GM19043 (cell line): ENCODE measurements around the gene OSM.

Source experiments
- ATAC-seq: cut with Tn5 transposase; IDR thresholded peaks from one replicate; pipeline ENCODE4 v1.9.1; 2021; ENCODE audit warnings: low read depth; ENCODE audit not compliant: unreplicated experiment

Gene OSM

GRCh38 chr22:30265131-30265720 is 1.4 kb downstream of the OSM start:
- ATAC-seq, result no peak

GRCh38 chr22:30263883-30264282 is 2.8 kb downstream of the OSM start:
- no peak for ATAC-seq

- no peak for ATAC-seq
These were observed 3.5 kb downstream of the OSM start for GRCh38 chr22:30262917-30263741.

GRCh38 chr22:30262112-30262511 is 4.5 kb downstream of the OSM start:
- ATAC-seq, result no peak

- ATAC-seq, result no peak
These were observed 5.5 kb downstream of the OSM start for GRCh38 chr22:30261134-30261533.

GRCh38 chr22:30260682-30261081 is 6.0 kb downstream of the OSM start:
- ATAC-seq, result no peak

- no peak for ATAC-seq
These were observed 6.4 kb downstream of the OSM start for GRCh38 chr22:30260276-30260675.

- ATAC-seq, result no peak
These were observed 12.3 kb downstream of the OSM start for GRCh38 chr22:30254314-30254713.

GRCh38 chr22:30253205-30253852 is 13.3 kb downstream of the OSM start:
- no peak for ATAC-seq

GRCh38 chr22:30252411-30253204 is 14.0 kb downstream of the OSM start:
- no peak for ATAC-seq

- ATAC-seq, result no peak
These were observed 14.9 kb downstream of the OSM start for GRCh38 chr22:30251711-30252110.

- ATAC-seq, result no peak
These were observed 15.9 kb downstream of the OSM start for GRCh38 chr22:30250661-30251267.

GRCh38 chr22:30250039-30250565 is 16.5 kb downstream of the OSM start:
- no peak for ATAC-seq

GRCh38 chr22:30249049-30250038 is 17.3 kb downstream of the OSM start:
- ATAC-seq, result no peak

GRCh38 chr22:30248484-30248883 is 18.2 kb downstream of the OSM start:
- no peak for ATAC-seq

- ATAC-seq, result no peak
These were observed 18.7 kb downstream of the OSM start for GRCh38 chr22:30247974-30248373.

GRCh38 chr22:30247561-30247960 is 19.1 kb downstream of the OSM start:
- ATAC-seq, result no peak

GRCh38 chr22:30246814-30247376 is 19.8 kb downstream of the OSM start:
- ATAC-seq, result no peak
